Left lobe of liver (tissue), 2 donors: ENCODE measurements around the gene CARM1. TPM values are rescaled to one million over a fixed set of nuclear protein-coding genes. Genes with fewer than 3 reads are reported as not detected.
"Not testable (repeated sequence)": the region's sequence is repeated elsewhere in the genome, so short reads cannot be mapped to it uniquely, and the experiment has no call there.

Experiments
- ATAC-seq: fragments of 200-7000 bp; cut with Tn5 transposase; one replicate; pipeline ENCODE4 v1.9.1; 2020; ENCODE audit warnings: mild to moderate bottlenecking, moderate library complexity
- DNase-seq: peaks from one replicate; pipeline ENCODE4 v3.0.0-alpha.2; 2020; ENCODE audit warnings: low spot score
- total RNA-seq: library from RNA; stranded (reverse); gene quantifications from one replicate; pipeline ENCODE4 v1.2.1, GENCODE V29; 2021
- donor health status: DM: no; HTN: no; CAD: no; lungs with moderate emphysema.
- donor health status: DM: no; HTN: yes; CAD: no.

CARM1 gene
- total RNA-seq, 1 donor from 2014 or later: 16.5 TPM

- DNase-seq: no peak
- no peak for ATAC-seq
Measured at GRCh38 chr19:10923260-10924112, 52.1 kb downstream of the CARM1 start.

GRCh38 chr19:10924597-10924996, 53.2 kb downstream of the CARM1 start:
- DNase-seq (no peak), ATAC-seq (no peak)

- DNase-seq: no peak
- ATAC-seq: no peak
Measured at GRCh38 chr19:10927730-10928562, 56.6 kb downstream of the CARM1 start.

GRCh38 chr19:10928563-10929401, 57.4 kb downstream of the CARM1 start, which contains the start of the genes TIMM29 and YIPF2:
TIMM29 (plus strand) TSS chr19:10928811; CDS start chr19:10928823, 12 bp downstream.
YIPF2 (minus strand) TSS chr19:10928639; CDS start chr19:10928410, 229 bp downstream.
- peak; percentile 98 for DNase-seq
- ATAC-seq: peak; percentile 90

GRCh38 chr19:10929402-10929794, 58.0 kb downstream of the CARM1 start:
- peak; percentile 7 for ATAC-seq
- no peak for DNase-seq

GRCh38 chr19:10935371-10936059, 64.2 kb downstream of the CARM1 start:
- no peak for ATAC-seq
- no peak for DNase-seq

GRCh38 chr19:10936661-10937084, 65.3 kb downstream of the CARM1 start:
- no peak for DNase-seq

GRCh38 chr19:10941649-10942048, 70.3 kb downstream of the CARM1 start:
- ATAC-seq, DNase-seq: not testable (repeated sequence)

More at GRCh38 chr19:10936661-10937084, 65.3 kb downstream of the CARM1 start:
- peak; percentile 81 for ATAC-seq

- ATAC-seq: not testable (repeated sequence)
Measured at GRCh38 chr19:10943412-10943811, 72.1 kb downstream of the CARM1 start.

GRCh38 chr19:10945264-10945663, 73.9 kb downstream of the CARM1 start:
- no peak for ATAC-seq

More at GRCh38 chr19:10943412-10943811, 72.1 kb downstream of the CARM1 start:
- not testable (repeated sequence) for DNase-seq

GRCh38 chr19:10946958-10947657, 75.8 kb downstream of the CARM1 start:
- peak; percentile 61 for ATAC-seq
- no peak for DNase-seq

More at GRCh38 chr19:10945264-10945663, 73.9 kb downstream of the CARM1 start:
- DNase-seq: no peak

GRCh38 chr19:10952809-10953208, 81.5 kb downstream of the CARM1 start:
- ATAC-seq (no peak), DNase-seq (no peak)

GRCh38 chr19:10959277-10959968, 88.1 kb downstream of the CARM1 start:
- ATAC-seq, DNase-seq: not testable (repeated sequence)

GRCh38 chr19:10960314-10961072, 89.1 kb downstream of the CARM1 start, which contains the start of gene SMARCA4:
SMARCA4 (plus strand) TSS chr19:10961030; CDS start chr19:10984152, 23,122 bp downstream.
- peak; percentile 98 for DNase-seq
- peak; percentile 95 for ATAC-seq

- ATAC-seq: peak; percentile 63
- peak; percentile 75 for DNase-seq
Measured at GRCh38 chr19:10961073-10961860, 89.9 kb downstream of the CARM1 start.

- ATAC-seq (no peak), DNase-seq (no peak)
Measured at GRCh38 chr19:10962863-10963262, 91.5 kb downstream of the CARM1 start.

GRCh38 chr19:10963865-10964264, 92.5 kb downstream of the CARM1 start:
- ATAC-seq: no peak
- no peak for DNase-seq
